COLO668 (cell line): Measurements from ENCODE around the gene CLASP2.
"Not testable (repeated sequence)": the region's sequence is repeated elsewhere in the genome, so short reads cannot be mapped to it uniquely, and the experiment has no call there.

ENCODE experiments used
- DNase-seq: peaks from one replicate; lab custom pipeline; 2025; ENCODE audit not compliant: unreplicated experiment; lab: John Stamatoyannopoulos, UW

Gene CLASP2

DNA sequence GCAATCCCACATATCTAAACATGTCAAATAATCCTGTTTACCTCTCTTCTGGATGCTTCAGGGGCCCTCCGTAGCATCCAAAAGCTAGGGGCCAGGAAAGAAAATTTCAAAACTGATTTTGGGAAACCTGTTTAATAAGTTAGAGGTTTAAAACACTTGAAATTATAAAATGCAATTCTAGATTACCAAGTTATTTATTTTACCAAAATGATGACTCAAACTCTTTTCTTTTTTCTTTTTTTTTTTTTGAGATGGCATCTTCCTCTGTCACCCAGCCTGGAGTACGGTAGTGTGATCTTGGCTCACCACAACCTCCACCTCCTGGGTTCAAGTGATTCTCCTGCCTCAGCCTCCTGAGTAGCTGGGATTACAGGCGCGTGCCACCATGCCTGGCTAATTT lies 258.5 kb downstream of the CLASP2 start:
- DNase-seq, result not testable (repeated sequence)

GRCh38 chr3:33458446-33458845 lies 259.6 kb downstream of the CLASP2 start:
- no peak for DNase-seq

- no peak for DNase-seq
These were observed 261.3 kb downstream of the CLASP2 start for GRCh38 chr3:33456756-33457155.

- DNase-seq, result no peak
These were observed 264.7 kb downstream of the CLASP2 start for GRCh38 chr3:33453331-33453761.

DNA sequence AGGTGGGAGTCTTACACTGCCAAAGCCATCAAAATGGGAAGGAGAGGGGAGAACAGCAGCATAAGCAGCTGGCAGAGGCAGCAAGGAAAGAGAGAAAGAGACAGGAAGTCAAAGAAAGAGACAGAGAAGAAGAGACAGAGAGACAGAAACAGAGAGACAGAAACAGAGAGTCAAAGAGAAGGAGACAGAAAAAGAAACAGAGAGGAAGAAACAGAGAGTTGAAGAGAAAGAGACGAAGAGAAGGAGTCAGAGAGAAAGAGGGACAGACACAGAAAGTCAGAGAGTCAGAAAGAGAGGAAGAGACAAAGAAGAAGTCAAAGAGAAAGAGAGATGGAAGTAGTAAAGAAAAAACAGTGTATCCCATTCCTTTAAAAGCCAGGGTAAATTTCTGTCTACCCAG lies 266.1 kb downstream of the CLASP2 start:
- DNase-seq, result not testable (repeated sequence)

DNA sequence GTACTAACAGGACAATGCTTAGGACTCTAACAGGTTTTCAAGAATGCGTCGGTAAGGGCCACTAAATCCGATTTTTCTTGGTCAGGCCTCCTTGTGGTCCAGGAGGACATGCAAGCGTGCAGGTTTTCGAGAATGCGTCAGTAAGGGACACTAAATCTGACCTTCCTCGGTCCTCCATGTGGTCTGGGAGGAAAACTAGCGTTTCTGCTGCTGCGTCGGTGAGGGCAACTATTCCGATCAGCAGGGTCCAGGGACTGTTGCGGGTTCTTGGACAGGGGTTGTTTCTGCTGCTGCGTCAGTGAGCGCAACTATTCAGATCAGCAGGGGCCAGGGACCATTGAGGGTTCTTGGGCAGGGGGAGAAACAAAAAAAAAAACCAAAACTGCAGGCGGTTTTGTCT lies 270.1 kb downstream of the CLASP2 start:
- no peak for DNase-seq

DNA sequence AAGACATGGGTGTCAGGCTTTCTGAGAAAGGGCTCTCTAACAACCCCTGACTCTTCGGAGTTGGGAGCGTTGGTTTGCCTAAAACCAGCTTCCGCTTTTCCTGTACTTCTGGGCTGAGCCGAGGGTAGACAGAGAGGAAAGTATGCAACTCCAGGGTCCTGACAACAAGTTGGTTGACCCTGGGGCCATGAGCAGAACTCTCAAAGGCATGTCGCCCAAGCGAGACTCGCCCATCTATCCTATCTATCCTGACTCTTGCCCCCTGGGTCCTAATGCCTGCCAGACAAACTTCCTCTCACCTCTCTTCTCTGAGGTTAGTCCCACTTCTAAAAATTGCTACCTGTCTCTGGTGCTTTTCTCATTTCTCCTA lies 270.8 kb downstream of the CLASP2 start:
- not testable (repeated sequence) for DNase-seq
